GM10248 (cell line): ENCODE results near the gene NAA15.
"Not testable (repeated sequence)": the region's sequence is repeated elsewhere in the genome, so short reads cannot be mapped to it uniquely, and the experiment has no call there.

Source experiments
- CTCF ChIA-PET: fragments of 300-600 bp; sonication (Branson Sonifier 250); formaldehyde crosslinking; extraction: SDS; loops from one replicate; lab custom pipeline; 2021; ENCODE audit warnings: antibody characterized with exemption; lab: Yijun Ruan, JAX
- POLR2A ChIA-PET: fragments of 350-650 bp; sonication (Branson Sonifier 250); formaldehyde crosslinking; extraction: SDS; loops from one replicate; lab custom pipeline; 2020; ENCODE audit warnings: antibody characterized with exemption; lab: Yijun Ruan, JAX
- DNase-seq: peaks from one replicate; pipeline ENCODE4 v3.0.0; 2012; ENCODE audit errors: extremely low spot score
- CTCF ChIP-seq: IDR thresholded peaks from 2 replicates; pipeline ENCODE4 v1.5.1; 2012; ENCODE audit warnings: mild to moderate bottlenecking, low read depth; ENCODE audit errors: extremely low read depth, missing control alignments, control extremely low read depth

NAA15 gene

GRCh38 chr4:139391731-139392130 is 90.4 kb downstream of the NAA15 start:
- ChIA-PET POLR2A (no interaction called here), CTCF (no interaction called here)
- no peak for DNase-seq
- no peak for TF ChIP-seq CTCF

- ChIA-PET POLR2A (no interaction called here), CTCF (interaction anchor here (1.7 kb wide), 1 partner anchor 10 kb away, joined by 5 read pairs; no protein-coding TSS in a partner anchor)
- no peak for TF ChIP-seq CTCF
- no peak for DNase-seq
Measured at GRCh38 chr4:139392797-139393196, 91.5 kb downstream of the NAA15 start.

GRCh38 chr4:139401368-139401767 is 100.1 kb downstream of the NAA15 start:
- CTCF ChIA-PET, result no interaction called here

GRCh38 chr4:139402436-139402835 is 101.1 kb downstream of the NAA15 start:
- no peak for DNase-seq
- TF ChIP-seq CTCF, result no peak
- ChIA-PET POLR2A (interaction anchor here (0.7 kb wide), 1 partner anchor 101 kb away, joined by 3 read pairs; the partner anchor contains the start of gene NAA15), CTCF (interaction anchor here (0.7 to 1.5 kb wide), 4 partner anchors 9 to 21 kb away, joined by 3 to 5 read pairs (median 4); no protein-coding TSS in a partner anchor)

More at GRCh38 chr4:139401368-139401767, 100.1 kb downstream of the NAA15 start:
- POLR2A ChIA-PET, result no interaction called here
- DNase-seq, result no peak
- no peak for TF ChIP-seq CTCF

GRCh38 chr4:139403462-139403861 is 102.2 kb downstream of the NAA15 start:
- no peak for DNase-seq
- no peak for TF ChIP-seq CTCF
- ChIA-PET POLR2A (no interaction called here), CTCF (no interaction called here)

- DNase-seq, result no peak
- ChIA-PET POLR2A (no interaction called here), CTCF (interaction anchor here (1.4 kb wide), 1 partner anchor 20 kb away, joined by 3 read pairs; no protein-coding TSS in a partner anchor)
- TF ChIP-seq CTCF, result no peak
Measured at GRCh38 chr4:139410312-139410711, 109.0 kb downstream of the NAA15 start.

GRCh38 chr4:139414671-139415210 is 113.4 kb downstream of the NAA15 start:
- CTCF ChIA-PET, result interaction anchor here (1.2 to 1.5 kb wide), 2 partner anchors 8 to 11 kb away, joined by 3 to 5 read pairs; no protein-coding TSS in a partner anchor
- POLR2A ChIA-PET, DNase-seq: not testable (repeated sequence)
